ENCODE data around the gene RNMT. TPM values are rescaled to one million over a fixed set of nuclear protein-coding genes. Genes with fewer than 3 reads are reported as not detected.
A peak's percentile ranks its signal among the peaks of the same experiment; 100 is the strongest.

RNMT gene
- total RNA-seq, 1 experiment from 2014 or later, result 30.1 TPM

GRCh38 chr18:13809531-13810255 is 83.2 kb downstream of the RNMT start:
- no peak for DNase-seq (ENCODE audit: extremely low read depth, low read depth)

- no peak for DNase-seq (ENCODE audit: extremely low read depth, low read depth)
Measured at GRCh38 chr18:13810950-13811485, 84.5 kb downstream of the RNMT start.

GRCh38 chr18:13811993-13812392 is 85.5 kb downstream of the RNMT start:
- DNase-seq (ENCODE audit: extremely low read depth, low read depth), result no peak

GRCh38 chr18:13813271-13813849 is 86.9 kb downstream of the RNMT start:
- DNase-seq (ENCODE audit: extremely low read depth, low read depth), result peak; percentile 57

Small RNA genes within 50 kb of the gene (small RNA-seq; reads per million reads assigned to genes)
- gene AP001525.1, result 0 reads per million in 2 experiments
- gene RN7SL362P, result 0 reads per million in 2 experiments

Other genes starting within 250 kb of the RNMT start
- gene FAM210A, start 115 bp upstream of the RNMT start, total RNA-seq (2014; rRNA removed; shearing (Covaris generic)), result 11.2 and 20.3 TPM in 2 replicates
- not detected in 2 replicates for gene MC5R, start 97.5 kb downstream of the RNMT start, total RNA-seq (2014; rRNA removed; shearing (Covaris generic))
- gene MC2R, start 188.9 kb downstream of the RNMT start, total RNA-seq (2014; rRNA removed; shearing (Covaris generic)), result not detected in 2 replicates